ENCODE measurements around the gene ZFYVE1.
"Not testable (repeated sequence)": the region's sequence is repeated elsewhere in the genome, so short reads cannot be mapped to it uniquely, and the experiment has no call there.

Gene ZFYVE1

DNA sequence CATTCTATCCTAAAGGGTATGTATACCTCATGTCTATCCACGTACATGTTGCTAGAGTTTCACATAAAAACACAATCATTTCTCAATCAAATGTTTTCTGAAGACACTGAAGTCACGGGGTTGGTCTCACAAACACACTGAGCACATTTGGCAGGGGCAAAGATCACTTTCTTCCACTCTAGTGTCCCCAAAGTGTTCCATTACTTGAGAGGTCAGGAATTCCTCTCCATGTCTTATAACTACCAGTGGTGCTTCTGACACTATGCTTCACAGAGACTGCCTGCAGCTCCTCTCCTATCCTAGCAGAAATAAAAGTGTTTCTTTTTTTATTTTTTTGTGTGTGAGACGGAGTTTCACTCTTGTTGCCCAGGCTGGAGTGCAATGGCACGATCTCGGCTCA lies 19.1 kb downstream of the ZFYVE1 start:
- no peak for DNase-seq (ENCODE audit: low read depth in 1 of 2, low spot score in 1 of 2)

DNA sequence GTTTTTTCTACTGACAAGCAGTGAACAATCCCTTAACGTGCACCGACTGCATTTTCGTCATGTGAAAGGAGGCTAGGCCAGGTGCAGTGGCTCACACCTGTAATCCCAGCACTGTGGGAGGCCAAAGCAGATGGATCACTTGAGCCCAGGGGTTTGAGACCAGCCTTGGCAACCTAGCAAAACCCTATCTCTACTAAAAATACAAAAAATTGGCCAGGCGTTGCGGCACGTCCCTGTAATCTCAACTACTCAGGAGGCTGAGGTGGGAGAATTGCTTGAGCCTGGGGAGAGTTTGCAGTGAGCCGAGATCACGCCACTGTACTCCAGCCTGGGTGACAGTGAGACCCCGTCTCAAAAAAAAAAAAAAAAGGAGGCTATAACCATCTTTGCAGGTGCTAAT lies 22.3 kb downstream of the ZFYVE1 start:
- not testable (repeated sequence) for DNase-seq (ENCODE audit: low read depth in 1 of 2, low spot score in 1 of 2)

DNA sequence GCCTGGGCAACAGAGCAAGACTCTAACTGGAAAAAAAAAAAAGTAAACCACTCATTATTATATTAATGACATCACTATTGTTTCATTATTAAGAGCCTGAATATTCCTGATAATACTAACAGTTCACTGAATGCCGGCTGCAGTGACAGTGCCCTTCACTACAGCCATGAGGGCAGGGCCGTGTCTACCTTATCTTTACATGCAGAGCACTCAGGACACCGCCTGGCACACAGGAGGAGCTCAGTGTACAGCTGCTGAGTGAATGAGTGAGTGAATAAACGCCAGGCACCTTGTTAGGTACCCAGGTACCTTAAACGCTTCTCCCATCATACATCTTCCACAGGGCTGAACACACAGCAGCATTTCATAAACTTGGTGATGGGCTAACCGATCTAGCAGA lies 23.2 kb downstream of the ZFYVE1 start:
- DNase-seq (ENCODE audit: low read depth in 1 of 2, low spot score in 1 of 2): no peak

DNA sequence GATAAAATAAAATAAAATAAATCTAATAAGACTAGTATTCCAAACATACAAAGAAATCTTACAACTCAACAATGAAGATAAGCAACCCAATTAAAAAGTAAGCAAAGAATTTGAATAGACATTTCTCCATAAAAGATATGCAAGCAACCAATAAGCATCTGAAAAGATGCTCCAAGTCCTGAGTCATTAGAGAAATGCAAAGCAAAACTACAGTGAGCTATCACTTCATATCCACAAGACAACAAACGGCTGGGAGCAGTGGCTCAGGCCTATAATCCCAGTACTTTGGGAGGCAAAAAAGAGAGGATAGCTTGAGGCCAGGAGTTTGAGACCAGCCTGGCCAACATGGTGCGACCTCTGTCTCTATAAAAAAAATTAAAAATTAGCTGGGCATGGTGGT lies 26.8 kb downstream of the ZFYVE1 start:
- DNase-seq (ENCODE audit: low read depth in 1 of 2, low spot score in 1 of 2): no peak

DNA sequence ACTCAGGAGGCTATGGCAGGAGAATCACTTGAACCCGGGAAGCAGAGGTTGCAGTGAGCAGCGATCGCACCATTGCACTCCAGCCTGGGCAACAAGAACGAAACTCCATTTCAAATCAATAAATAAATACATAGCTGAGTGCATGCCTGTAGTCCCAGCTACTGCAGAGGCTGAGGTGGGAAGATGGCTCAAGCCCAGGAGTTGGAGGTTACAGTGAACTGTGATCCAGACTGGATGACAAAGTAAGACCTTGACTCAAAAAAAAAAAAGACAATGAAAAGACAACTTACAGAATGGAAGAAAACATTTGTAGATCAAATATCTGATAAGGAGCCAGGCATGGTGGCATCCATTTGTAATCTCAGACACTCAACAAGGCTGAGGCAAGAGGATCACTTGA lies 27.6 kb downstream of the ZFYVE1 start:
- DNase-seq (ENCODE audit: low read depth in 1 of 2, low spot score in 1 of 2): no peak

DNA sequence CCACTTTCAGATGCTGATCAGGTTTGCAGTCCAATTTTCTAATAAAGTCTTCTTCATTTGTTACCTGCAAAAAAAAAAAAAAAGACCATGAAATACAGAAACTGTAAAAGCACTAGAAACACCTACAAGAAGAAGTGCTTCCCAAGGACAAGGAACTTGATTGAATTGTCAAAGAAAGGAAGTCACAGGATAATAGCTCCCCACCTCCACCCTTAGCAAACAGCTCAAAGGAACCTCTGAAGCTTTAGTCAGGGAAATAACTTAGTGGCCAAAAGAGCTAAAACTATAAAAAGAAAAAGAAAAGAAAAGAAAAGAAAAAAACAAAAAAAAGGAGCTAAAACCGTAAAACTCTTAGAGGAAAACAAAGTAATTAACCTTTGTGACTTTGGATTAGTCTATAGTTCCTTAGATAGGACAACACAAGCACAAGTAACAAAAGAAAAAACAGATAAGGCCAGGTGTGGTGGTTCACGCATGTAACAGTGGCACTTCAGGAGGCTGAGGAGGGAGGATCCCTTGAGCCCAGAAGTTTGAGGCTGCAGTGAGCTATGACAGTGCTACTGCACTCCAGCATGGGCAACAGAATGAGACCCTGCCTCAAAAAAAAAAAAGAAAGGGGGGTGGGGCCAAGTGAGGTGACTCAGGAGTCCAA lies 28.5 kb downstream of the ZFYVE1 start:
- no peak for DNase-seq (ENCODE audit: low read depth in 1 of 2, low spot score in 1 of 2)

DNA sequence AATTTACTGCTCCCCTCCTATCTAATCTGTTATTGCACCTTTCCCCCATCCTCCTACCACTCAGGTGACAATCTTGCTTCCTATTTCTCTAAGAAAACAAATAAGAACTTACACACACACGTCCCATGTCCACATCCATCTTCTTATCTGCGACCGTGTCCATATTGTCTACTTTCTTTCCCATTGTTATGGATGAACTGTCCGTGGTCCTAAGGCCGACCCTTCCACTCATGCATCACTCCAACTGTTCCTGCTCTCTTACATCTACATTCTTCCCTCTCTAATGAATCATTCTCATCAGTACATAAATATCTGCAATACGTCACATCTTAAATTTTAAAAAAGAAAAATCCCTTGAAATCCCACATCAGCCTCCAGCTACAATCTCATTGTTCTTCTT lies 30.0 kb downstream of the ZFYVE1 start:
- no peak for DNase-seq (ENCODE audit: low read depth in 1 of 2, low spot score in 1 of 2)

DNA sequence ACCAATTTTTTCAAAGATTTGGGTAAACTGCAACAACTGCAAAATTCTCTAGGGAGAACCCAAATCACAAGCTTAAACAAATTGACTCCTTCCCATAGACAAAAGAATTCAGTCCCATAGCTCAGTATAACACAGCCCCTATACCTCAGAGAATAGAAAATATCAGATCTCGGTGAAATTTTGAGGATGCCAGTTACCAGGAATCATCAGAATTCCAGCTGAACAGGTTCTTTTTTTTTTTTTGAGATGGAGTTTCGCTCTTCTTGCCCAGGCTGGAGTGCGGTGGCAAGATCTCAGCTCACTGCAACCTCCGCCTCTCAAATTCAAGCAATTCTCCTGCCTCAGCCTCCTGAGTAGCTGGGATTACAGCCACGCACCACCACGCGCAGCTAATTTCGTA lies 36.7 kb downstream of the ZFYVE1 start:
- DNase-seq (ENCODE audit: low read depth in 1 of 2, low spot score in 1 of 2): no peak

DNA sequence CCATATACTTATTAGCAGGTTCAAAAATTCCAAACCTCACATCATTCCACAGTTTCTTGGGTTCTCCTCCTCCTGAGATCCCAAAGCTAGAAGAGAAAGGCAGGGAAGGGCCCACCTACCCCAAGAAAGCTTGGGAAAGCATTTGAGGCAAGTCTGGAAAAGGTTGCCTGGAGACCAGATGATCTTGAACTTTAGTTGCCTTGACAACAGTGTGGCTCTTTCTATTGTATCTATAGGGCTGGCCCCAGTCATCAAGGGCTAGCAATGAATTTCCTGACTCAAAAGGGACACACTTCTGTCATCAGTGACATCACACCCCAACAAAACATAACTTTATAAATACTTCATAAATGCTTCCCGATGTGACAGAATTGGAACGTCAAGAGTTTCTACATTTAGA lies 40.0 kb downstream of the ZFYVE1 start:
- DNase-seq (ENCODE audit: low read depth in 1 of 2, low spot score in 1 of 2): no peak

DNA sequence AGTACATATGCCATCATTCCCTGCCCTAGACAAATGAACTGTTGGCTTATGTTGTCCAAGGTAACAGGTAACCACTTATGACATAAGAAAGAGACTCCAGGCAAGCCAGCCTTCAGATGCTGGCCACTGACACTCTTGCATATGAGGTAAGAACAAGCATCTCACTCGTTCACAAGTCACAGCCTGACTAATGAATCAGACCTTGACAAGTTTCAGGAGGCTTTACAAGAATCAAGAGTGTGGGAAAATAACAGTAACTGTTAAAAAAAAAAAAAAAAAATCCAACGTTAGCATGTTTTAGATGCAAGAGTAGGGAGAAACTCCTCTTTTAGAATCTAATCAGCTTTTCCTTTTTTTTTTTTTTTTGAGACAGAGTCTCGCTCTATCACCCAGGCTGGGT lies 40.7 kb downstream of the ZFYVE1 start:
- DNase-seq (ENCODE audit: low read depth in 1 of 2, low spot score in 1 of 2): no peak

DNA sequence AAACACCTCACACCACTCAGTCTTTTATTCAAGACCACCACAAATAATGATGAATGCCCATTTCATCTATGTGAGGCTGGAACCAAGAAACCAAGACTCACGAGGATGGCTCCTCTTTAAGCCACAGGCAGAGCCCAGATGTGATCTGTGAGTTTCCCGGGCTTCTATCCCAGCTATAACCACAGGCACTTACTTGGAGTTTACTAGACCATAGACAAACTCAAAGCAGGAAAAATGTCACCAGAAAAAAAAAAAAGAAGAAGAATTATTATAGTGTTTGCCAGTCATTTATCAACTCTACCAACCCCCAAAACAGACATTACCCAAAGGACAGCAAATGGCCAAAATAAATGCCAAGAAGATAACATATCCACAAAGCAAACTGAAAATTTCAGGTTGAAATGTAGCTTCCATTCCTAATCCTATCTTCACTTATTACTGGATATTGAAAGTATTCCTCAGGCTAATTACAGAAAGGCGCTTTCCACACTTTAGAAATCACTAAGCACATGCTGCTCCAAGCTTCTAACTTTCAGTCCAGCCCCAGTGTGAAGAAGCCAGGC lies 44.7 kb downstream of the ZFYVE1 start:
- DNase-seq (ENCODE audit: low read depth in 1 of 2, low spot score in 1 of 2): no peak

DNA sequence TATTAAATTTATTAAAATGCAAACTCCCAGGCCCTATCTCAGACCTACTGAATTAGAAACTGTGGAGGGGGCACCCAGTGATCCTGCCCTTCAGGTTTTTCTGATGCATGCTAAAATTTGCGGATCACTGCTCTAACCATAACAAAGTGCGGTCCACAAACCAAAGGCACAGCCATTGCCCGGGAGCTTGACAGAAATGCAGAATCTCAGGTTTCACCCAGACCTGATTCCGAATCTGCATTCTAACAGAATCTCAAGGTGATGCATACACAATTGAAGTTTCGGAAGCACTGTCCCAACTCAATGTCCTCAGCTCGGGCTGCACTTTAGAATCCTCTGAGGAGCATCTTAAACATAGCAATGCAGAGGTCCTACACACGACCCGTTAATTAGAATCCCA lies 46.0 kb downstream of the ZFYVE1 start:
- DNase-seq (ENCODE audit: low read depth in 1 of 2, low spot score in 1 of 2): no peak

DNA sequence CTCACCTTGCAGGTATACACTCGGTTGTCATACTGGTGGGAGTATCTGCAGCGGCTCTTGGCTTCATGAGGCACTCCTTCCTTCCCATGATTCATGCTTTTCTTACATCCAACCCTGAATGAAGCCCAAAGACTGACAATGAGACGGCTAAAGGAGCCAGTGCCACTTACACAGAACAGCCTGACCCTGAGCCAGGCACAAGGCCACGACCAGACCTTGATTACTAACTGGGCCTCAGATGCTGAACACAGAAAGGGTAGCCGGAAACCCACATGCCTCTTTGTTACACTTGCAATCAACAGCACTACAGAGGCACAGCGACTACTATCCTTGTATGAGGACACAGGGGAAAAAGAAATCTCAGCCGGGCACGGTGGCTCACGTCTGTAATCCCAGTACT lies 48.0 kb downstream of the ZFYVE1 start:
- DNase-seq (ENCODE audit: low read depth in 1 of 2, low spot score in 1 of 2): no peak

DNA sequence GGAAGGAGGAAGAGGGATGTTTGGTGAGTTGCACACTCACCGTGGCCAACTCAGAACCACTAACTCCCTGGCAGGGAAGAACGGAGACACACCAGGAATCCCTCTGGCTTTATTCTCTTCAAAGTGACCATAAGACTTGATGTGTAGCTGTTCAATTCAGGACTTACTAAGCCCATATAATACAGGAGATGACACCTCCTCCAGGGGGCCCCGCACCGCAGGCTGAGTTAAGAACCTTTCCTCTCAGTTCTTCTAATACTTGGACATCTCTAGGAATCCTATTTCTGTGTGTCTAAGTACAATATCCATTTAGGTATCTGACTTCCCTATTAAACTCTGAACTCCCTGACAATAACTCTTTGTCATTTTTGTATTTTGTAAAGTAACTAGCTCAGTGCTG lies 51.1 kb downstream of the ZFYVE1 start:
- no peak for DNase-seq (ENCODE audit: low read depth in 1 of 2, low spot score in 1 of 2)

DNA sequence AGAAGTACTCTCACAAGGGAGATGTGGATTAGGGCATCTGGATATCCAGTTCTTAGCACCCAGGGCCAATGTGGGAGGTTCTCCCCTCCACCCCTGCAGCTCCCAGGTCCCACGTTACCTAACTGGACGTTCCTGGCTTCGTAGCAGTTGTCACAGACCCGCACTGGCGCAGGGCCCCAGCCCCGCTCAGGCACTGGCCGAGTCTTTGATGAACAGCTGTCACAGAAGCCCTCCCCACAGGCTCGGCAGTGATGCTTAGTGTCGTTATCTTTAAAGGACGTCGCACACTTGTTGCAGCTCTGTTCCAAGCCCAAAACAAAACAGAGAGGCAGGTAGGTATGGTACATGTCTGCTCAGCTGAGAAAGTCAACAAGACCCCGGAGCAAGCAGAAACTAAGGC lies 52.2 kb downstream of the ZFYVE1 start:
- no peak for DNase-seq (ENCODE audit: low read depth in 1 of 2, low spot score in 1 of 2)

DNA sequence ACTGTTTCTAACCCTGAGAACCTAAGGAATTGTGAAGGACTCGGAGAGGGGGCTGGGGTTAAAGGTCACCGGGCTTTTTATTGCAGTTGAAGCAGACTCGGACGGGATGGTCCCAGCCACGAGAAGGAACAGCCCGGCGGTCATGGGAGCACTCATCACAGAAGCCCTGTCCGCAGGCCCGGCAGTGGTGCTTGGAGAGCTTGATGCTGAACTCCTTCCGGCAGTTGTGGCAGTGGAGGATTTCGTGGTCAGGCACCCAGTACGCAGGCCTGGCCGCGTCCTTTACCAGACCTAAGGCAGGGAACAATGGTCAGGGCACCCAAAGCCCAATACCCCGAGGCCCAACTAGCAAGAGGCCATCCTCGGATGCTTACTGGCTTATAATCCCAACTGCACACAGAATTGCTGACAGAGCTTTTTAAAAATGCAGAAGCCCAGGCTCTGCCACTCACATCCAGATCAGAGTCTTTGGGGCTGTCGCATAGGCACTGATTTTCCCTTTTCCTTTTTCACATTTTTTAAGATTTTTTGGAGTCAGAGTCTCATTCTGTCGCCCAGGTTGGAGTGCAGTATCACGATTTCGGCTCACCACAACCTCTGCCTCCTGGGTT lies 56.0 kb downstream of the ZFYVE1 start:
- DNase-seq (ENCODE audit: low read depth in 1 of 2, low spot score in 1 of 2): no peak

DNA sequence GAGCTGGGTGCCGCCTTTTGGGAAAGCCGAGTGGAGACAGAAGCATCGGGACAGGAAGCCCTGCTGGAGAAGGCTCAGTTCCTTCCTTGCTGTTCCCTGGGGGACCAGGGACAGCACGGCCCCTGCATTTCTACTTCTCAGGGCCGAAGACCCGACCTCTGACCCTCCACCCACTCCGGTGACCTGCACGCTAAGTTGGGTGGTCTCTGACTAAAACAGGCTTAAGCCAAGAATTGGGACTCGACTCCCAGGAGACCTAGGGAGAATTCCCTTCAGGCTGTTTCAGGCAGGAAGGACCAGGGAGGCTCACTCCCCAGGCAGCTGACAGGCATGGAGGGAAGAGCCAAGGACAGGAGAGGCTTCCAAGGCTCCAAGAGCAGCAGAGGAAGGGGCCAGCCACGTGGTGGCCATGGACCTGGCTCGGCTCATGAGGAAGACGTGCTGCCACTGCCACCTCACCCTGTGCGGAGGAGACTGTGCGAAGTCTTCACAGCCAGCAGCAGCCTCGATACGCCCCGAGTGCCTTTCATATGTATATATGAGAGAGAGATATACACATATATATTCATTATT lies 56.8 kb downstream of the ZFYVE1 start:
- no peak for DNase-seq (ENCODE audit: low read depth in 1 of 2, low spot score in 1 of 2)

DNA sequence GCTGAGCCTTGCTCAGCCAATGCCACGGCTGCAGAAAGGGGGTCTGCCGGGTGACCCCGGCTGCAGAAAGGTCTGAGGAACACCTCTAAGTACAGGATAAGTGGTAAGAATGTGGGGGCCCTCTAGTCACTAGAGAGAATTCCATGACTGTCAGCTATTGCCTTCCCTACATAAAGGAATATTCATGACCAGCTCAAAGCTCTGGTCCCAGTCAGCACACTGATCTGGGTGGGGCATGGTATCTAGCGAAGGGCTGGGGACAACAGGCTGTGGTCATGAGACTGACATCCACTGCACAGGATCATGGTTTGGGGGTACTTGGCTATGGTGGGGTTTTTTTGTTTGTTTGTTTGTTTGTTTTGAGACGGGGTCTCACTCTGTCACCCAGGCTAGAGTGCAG lies 58.6 kb downstream of the ZFYVE1 start:
- DNase-seq (ENCODE audit: low read depth in 1 of 2, low spot score in 1 of 2): no peak

DNA sequence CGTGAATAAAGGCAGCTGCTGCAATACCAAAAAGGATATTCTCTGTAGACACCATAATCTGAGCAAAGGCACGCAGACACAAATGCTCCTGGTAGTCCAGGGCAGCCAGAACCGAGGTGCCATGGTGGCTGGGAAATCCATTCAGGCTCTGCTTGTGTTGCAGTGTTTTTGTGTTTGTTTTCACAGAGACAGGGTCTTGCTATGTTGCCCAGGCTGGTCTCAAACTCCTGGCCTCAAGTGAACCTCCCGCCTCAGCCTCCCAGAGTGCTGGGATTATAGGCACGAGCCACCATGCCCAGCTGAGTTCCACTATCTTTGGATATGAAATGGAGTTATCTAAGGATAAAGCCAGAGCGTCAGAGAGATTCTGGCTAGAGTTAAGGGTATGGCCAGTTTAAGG lies 60.9 kb downstream of the ZFYVE1 start:
- no peak for DNase-seq (ENCODE audit: low read depth in 1 of 2, low spot score in 1 of 2)

DNA sequence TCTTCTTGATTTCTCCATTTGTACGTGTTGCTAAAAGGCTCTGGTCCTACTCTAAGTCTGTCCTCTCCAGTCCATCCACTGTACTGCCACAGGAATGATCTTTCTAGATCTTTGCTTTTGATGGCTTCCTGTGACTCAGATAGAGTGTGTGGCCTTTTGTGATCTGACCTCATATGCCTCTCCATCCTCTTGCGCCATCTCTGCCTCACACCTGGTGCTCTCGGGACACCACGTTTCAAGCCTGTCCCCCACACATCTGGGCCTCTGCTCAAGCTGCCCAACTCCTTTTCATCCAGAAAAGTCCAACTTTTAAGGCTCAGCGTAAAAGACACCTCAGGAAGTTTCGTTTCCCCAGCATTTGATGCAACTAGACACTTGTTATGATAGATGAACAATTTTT lies 61.7 kb downstream of the ZFYVE1 start:
- DNase-seq (ENCODE audit: low read depth in 1 of 2, low spot score in 1 of 2): no peak

DNA sequence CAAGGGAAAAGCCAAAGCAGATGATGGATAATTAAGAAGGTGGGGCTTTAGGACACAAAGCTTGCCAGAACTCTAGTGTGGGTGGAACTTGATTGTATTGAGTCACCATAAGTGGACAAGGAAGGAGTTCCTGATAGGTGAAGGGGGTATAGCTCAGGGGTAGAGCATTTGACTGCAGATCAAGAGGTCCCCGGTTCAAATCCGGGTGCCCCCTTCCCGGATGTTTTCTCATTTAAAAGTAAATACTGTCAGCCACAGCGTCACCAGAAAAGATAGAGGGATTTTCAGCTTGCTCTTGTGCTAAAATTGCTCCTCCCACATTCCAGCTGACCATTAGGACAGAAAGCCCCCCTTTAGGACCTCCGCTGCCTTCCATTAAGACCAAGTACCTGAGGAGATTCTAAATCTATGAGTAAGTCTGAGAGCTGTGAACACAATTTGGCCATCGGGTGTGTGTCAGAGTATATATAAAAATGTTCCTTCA lies 64.0 kb downstream of the ZFYVE1 start:
- DNase-seq (ENCODE audit: low read depth in 1 of 2, low spot score in 1 of 2): no peak

DNA sequence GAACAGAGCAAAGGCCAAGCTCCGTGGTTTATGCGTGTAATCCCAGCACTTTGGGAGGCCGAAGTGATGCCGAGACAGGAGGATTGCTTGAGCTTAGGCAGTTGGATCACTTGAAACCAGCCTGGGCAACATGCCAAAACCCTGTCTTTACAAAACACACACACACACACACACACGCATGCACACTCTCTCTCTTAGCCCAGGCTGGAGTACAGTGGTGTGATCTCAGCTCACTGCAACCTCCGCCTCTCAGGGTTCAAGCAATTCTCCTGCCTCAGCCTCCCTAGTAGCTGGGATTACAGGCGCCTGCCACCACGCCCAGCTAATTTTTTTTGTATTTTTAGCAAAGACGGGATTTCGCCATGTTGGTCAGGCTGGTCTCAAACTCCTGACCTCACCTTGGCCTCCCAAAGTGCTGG lies 64.6 kb downstream of the ZFYVE1 start:
- DNase-seq (ENCODE audit: low read depth in 1 of 2, low spot score in 1 of 2): not testable (repeated sequence)
